NCI-H524 (cell line): ENCODE results near the gene RAD51B.

ENCODE experiments used
- DNase-seq, 2 experiments: peaks; one replicate each; lab custom pipeline; 2025; lab: John Stamatoyannopoulos, UW

Gene RAD51B

DNA sequence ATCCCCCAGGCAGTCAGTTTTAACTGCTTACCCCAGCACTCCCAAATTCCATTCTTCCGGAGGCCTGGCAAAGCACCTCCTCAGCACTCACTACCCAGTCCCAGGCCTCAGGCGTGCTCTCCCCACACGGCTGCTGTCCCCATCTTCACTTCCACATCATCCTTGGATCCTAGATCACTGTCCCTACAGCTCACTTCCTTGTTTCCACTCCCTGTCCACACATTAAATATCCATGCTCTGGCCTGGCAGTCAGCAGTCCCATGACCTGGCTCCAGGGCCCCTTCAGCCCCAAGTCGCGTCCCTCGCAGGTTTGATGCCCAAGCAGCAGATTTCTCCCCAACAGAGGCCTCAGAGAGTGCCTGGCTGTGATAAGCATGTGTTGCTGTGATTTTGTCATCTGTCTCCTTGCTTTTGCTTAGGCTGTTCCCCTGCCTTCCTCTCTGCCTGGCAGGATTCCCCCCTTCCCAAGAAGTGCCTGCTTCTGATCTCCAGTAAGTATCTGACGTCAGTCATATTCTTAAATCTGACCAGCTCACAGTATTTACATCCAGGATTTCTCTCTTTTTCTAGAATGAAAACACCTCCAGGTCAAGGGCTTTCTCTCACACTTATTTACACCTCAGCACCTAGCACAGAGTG is 731.6 kb downstream of the RAD51B start:
- DNase-seq, result peak; percentile 29 to 81

GRCh38 chr14:68552075-68552474 is 732.5 kb downstream of the RAD51B start:
- no peak for DNase-seq

- DNase-seq, result peak in 1 of 2 experiments; percentile 48
Measured at GRCh38 chr14:68552602-68553001, 733.0 kb downstream of the RAD51B start.

DNA sequence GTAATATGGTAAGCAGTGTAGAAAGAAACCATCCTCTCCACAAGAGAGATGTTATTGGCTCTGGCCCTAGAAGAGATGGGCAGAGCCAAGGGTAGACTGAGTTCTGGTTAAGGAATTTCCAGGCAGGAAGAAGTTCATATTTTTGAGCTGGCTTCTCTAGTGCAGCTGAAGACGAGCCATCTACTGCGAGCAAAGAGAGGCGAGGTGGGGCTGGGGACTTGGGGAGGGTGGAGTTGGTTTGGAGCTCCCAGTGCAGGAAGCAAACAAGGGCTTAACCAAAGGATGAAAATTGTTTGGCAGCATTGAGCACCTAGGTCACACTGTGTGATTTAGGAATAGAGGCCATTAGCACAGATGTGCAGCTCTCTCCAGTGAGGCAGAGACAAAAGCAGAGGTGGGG is 733.7 kb downstream of the RAD51B start:
- no peak for DNase-seq

GRCh38 chr14:68554231-68554630 is 734.7 kb downstream of the RAD51B start:
- DNase-seq, result no peak

DNA sequence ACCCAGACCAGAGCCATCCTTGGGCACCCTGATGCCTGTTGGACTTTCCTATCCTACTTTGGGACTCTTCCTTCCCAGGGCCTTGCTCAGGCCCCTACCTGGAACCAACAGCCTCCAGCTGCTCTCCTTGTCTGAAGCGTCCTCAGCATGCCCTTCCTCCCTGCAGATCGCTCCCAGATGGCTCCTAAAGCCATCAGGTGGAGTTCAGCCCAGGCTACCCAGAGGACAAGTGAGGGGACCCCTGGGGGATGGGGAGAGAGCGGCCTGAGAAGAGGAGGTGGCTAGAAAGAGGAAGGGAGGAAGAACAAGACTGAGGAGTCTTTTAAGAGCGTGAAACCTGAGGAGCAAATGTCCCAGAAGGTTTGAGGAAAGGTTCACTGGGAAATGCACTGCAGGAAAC is 736.7 kb downstream of the RAD51B start:
- no peak for DNase-seq

GRCh38 chr14:68557648-68558047 is 738.1 kb downstream of the RAD51B start:
- no peak for DNase-seq

- no peak for DNase-seq
Measured at GRCh38 chr14:68558096-68558495, 738.5 kb downstream of the RAD51B start.

GRCh38 chr14:68559949-68560348 is 740.4 kb downstream of the RAD51B start:
- DNase-seq, result no peak

GRCh38 chr14:68561531-68562007 is 742.0 kb downstream of the RAD51B start:
- DNase-seq, result no peak

DNA sequence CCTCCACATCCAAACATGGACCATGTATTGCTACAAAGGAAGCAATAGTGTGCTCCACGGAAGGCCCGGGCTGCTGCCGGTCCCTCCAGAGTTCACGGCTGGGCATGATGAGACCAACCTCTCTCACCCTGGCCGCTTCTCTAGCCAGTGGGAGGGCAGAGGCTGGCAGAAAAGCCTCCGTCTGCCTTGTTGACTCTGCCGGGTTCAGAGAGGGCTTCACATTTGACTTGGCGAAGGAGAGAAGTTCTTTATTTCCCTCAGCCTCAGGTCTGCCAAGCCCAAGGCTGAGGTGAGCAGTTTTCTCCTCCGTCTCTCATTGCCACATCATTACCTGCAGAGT is 743.3 kb downstream of the RAD51B start:
- no peak for DNase-seq

DNA sequence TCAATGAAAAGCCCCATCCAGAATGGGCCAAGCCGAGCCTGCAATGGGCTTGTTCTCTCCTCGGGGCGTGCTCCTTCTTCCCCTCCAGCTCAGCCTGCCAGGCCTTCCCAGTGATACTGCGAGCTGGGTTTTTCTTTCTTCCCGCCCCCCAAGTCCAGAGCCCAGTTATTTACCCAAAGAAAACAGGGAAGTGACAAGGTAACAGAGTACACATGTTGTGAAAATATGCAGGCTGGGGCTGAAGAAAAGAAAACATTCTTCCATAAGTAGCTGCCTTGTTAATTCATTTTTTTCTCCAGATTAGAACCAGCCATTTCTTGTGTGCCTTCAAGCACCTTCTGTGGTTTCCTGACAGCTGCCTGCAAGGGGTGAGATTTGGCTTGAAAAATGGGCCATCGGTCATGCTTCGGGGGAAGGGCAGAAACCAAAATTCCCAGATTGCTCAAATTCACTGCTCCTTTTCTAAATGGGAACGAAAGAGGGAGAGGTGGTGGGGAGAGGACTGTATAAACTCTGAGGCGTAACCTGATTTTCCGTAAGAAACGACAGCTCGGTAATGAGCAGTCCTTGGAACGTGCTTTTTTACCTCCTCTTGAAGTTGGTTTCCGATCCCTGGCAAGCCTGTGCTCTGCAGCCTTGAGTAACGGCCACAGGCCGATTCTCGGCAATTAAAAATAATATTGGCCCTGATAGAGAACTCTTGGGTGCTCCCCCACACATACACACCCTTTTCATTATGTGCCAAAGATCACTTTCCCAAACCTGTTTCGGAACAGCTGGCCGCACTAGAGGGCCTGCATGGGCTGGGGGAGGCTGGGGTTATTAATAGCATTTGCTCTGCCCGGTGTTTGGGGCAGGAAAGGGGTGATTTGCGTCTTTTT is 743.9 kb downstream of the RAD51B start:
- peak in 1 of 2 experiments; percentile 34 for DNase-seq

GRCh38 chr14:68564191-68564825 is 744.7 kb downstream of the RAD51B start:
- DNase-seq, result no peak

DNA sequence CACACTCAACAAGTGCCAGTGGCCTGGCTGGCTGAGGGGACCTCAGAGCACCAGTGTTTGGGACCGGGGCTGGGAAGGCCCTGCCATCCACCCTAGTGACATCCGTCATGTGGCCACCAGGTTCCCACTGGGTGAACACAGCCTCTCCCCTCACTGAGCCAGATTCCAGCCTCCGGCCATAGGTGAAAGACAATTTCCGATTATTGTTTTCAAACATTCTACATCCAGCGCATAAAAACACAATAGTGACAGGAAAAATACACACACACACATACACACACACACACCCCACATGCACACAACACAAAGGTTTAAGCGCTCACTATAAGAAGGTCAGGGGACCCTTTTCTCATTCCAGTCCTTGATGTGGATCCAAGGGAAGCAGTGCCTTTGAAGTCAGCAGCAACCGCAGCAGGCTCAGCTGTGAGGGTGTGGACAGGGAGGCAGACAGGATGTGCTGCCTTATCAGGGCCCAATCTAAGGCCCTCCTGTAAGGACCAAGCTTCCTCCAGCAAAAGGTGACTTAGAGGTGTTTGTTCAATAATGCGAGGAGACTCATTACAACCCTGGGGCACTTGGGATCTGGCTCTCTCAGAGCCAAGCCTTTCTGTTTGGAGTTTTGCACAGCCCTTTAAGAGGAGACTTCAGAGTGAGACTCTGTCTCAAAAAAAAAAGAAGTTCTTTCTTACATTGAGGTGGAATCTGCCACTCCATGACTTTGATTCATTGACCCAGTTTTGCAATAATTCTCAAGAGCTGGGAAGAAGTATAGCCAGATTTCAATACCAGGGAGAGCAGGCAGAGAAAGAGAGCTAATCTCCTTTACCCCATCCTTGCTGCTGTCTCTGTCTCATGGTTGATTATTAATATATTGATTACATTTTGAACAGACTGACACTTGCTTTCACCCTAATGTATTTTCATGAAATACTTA is 745.5 kb downstream of the RAD51B start:
- DNase-seq, result no peak

GRCh38 chr14:68566075-68566474 is 746.5 kb downstream of the RAD51B start:
- no peak for DNase-seq

DNA sequence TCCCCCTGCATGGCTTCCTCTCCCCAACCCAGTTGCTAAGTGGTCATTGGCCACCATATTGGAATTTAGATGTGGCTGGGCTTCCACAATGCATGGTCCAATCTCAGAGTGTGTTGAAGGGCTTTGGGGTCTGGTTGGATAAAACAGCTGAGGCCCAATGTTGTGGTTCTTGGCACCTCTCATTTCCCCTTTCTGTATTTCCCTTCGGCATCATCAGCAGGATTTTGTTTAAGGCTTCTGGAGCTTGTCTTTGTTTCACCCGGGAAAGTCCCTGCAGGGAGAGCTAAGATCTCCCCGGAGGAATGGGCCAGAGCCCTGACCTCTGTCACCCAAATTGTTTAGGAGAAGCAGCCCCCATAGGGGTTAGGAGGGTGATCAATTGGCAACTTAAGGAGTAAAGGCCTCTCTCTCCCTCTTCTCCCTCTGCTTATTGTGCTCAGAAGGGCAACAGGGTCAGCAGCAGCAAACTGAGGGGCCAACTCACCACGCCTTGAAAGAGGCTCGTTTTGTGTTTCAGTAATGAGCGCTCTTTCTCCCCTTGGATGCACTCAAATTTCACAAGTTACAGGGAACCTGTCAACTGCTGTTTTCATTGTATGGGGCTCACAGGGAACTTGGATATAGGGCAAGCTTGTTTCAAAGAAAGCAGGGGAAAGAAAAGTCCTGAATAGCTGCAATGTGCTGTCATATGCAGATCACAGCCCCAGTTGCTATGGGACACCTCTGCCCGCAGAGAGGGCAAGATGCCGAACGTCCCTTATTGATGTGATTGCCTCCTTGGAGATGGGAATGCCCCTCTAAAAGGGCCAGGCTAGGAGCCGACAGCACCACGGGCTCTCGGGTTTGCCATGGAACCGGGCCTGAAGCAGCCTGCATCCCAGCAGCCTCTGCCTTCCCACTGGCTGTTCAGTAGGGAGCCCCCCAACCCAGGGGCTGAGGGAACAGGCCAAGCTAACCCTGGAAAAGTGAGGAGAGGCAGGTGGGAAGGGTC is 749.6 kb downstream of the RAD51B start:
- no peak for DNase-seq

GRCh38 chr14:68569970-68570409 is 750.4 kb downstream of the RAD51B start:
- no peak for DNase-seq

DNA sequence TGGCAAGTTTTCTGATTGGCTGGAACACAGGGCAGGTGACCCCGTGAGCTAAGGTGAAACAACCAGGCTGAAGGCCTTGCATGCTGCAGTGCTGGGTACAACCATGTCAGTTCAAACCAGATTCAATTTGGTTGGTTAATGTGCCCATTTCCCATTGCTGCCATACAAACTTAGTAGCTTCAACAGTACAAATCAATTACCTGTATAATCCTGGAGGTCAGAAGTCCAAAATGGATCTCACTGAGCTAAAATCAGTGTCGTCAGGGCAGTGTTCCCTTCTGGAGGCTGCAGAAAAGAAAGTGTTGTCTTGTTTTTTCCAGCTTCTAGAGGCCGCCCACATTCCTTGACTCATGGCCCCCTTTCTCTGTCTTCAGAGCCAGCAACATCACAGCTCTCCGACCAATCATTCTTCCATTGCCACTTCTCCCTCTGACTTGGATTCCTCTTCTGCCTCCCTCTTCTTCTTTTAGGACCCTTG is 751.6 kb downstream of the RAD51B start:
- DNase-seq, result no peak

- DNase-seq, result no peak
Measured at GRCh38 chr14:68571928-68572525, 752.4 kb downstream of the RAD51B start.

DNA sequence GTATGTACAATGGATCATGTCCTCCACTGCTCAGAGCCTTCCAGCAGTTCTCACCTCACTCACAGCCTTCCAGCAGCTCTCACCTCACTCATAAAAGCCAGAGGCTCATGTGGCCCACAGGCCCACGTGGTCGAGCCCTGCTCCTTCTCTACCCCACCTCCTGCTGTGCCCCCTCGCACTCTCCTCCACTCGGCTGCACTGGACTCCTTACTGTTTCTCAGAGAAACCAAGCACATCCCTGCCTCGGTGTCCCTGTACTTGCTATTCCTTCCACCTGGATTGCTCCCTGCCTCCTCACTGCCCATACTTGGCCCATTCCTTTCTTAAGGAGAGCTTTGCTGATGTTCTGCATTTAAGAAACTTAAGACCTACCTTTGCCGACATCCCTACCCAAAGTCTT is 753.5 kb downstream of the RAD51B start:
- no peak for DNase-seq
